ENCODE data around the gene ANAPC4. TPM values are rescaled to one million over a fixed set of nuclear protein-coding genes. Genes with fewer than 3 reads are reported as not detected.

The ANAPC4 gene
- total RNA-seq, 1 donor from 2014 or later, result 9.0 TPM

- no peak for TF ChIP-seq CTCF (conservative IDR thresholded peaks at IDR 0.05; ENCODE audit: low read depth, low read length)
- no peak for DNase-seq (ENCODE audit: low read depth)
- H3K4me3 ChIP-seq (ENCODE audit: low read depth, low read length), result no peak overlapping the region
Observed at GRCh38 chr4:25430630-25431029, 53.6 kb downstream of the ANAPC4 start.

GRCh38 chr4:25433966-25434827, 57.1 kb downstream of the ANAPC4 start:
- H3K4me3 ChIP-seq (ENCODE audit: low read depth, low read length), result no peak overlapping the region
- no peak for DNase-seq (ENCODE audit: low read depth)
- TF ChIP-seq CTCF (conservative IDR thresholded peaks at IDR 0.05; ENCODE audit: low read depth, low read length), result no peak

GRCh38 chr4:25437926-25438325, 60.9 kb downstream of the ANAPC4 start:
- no peak for DNase-seq (ENCODE audit: low read depth)
- no peak for TF ChIP-seq CTCF (conservative IDR thresholded peaks at IDR 0.05; ENCODE audit: low read depth, low read length)
- no peak overlapping the region for H3K4me3 ChIP-seq (ENCODE audit: low read depth, low read length)

- DNase-seq (ENCODE audit: low read depth), result no peak
- TF ChIP-seq CTCF (conservative IDR thresholded peaks at IDR 0.05; ENCODE audit: low read depth, low read length), result peak; percentile 97
- H3K4me3 ChIP-seq (ENCODE audit: low read depth, low read length), result no peak overlapping the region
Observed at GRCh38 chr4:25439918-25440477, 62.9 kb downstream of the ANAPC4 start.

- H3K4me3 ChIP-seq (ENCODE audit: low read depth, low read length), result no peak overlapping the region
- no peak for TF ChIP-seq CTCF (conservative IDR thresholded peaks at IDR 0.05; ENCODE audit: low read depth, low read length)
- no peak for DNase-seq (ENCODE audit: low read depth)
Observed at GRCh38 chr4:25440478-25441030, 63.5 kb downstream of the ANAPC4 start.

GRCh38 chr4:25441519-25442117, 64.6 kb downstream of the ANAPC4 start:
- no peak overlapping the region for H3K4me3 ChIP-seq (ENCODE audit: low read depth, low read length)
- peak; percentile 95 for TF ChIP-seq CTCF (conservative IDR thresholded peaks at IDR 0.05; ENCODE audit: low read depth, low read length)
- peak; percentile 31 for DNase-seq (ENCODE audit: low read depth)
